GM23338 (cell line): ENCODE data around the gene BNC2. TPM values are rescaled to one million over a fixed set of nuclear protein-coding genes. Genes with fewer than 3 reads are reported as not detected.

Experiments used
- ATAC-seq: fragments of 200-7000 bp; cut with Tn5 transposase; 3 replicates; pipeline ENCODE4 v1.9.1; 2020
- DNase-seq: peaks from one replicate; pipeline ENCODE4 v3.0.0-alpha.2; 2015; ENCODE audit warnings: low spot score
- H2AFZ ChIP-seq: fragments of 200-600 bp; sonication (generic); 2 replicates; pipeline ENCODE4 v1.8.0; 2016; ENCODE audit warnings: antibody characterized with exemption, mild to moderate bottlenecking, moderate library complexity
- H3F3A ChIP-seq: fragments of 200-600 bp; sonication (generic); replicated peaks from 2 replicates; pipeline ENCODE4 v1.8.0; 2017; ENCODE audit warnings: antibody characterized with exemption, mixed run types, low read depth
- H3K27ac ChIP-seq: fragments of 200-600 bp; sonication (generic); 2 replicates; pipeline ENCODE4 v1.6.1; 2016; ENCODE audit warnings: low read depth
- H3K27me3 ChIP-seq: fragments of 200-600 bp; sonication (generic); 2 replicates; pipeline ENCODE4 v1.8.0; 2016; ENCODE audit warnings: mild to moderate bottlenecking, mixed run types, moderate library complexity; ENCODE audit not compliant: insufficient read depth
- H3K36me3 ChIP-seq: fragments of 200-600 bp; sonication (generic); 2 replicates; pipeline ENCODE4 v1.8.0; 2016; ENCODE audit warnings: mild to moderate bottlenecking; ENCODE audit not compliant: insufficient read depth
- H3K4me1 ChIP-seq: fragments of 200-600 bp; sonication (generic); 2 replicates; pipeline ENCODE4 v1.8.0; 2016; ENCODE audit warnings: mild to moderate bottlenecking, moderate library complexity; ENCODE audit not compliant: insufficient read depth
- H3K4me2 ChIP-seq: fragments of 200-600 bp; sonication (generic); 2 replicates; pipeline ENCODE4 v1.7.1; 2017; ENCODE audit warnings: mixed run types
- H3K4me3 ChIP-seq: fragments of 200-600 bp; sonication (generic); 2 replicates; pipeline ENCODE4 v1.6.1; 2016; ENCODE audit warnings: mixed run types
- H3K79me2 ChIP-seq: fragments of 200-600 bp; sonication (generic); replicated peaks from 2 replicates; pipeline ENCODE4 v1.8.0; 2017; ENCODE audit warnings: mild to moderate bottlenecking; ENCODE audit not compliant: insufficient read depth
- H3K9me2 ChIP-seq: fragments of 200-600 bp; sonication (generic); 2 replicates; pipeline ENCODE4 v1.8.0; 2017; ENCODE audit not compliant: insufficient read depth
- H4K20me1 ChIP-seq: fragments of 200-600 bp; sonication (generic); replicated peaks from 2 replicates; pipeline ENCODE4 v1.8.0; 2017; ENCODE audit warnings: mild to moderate bottlenecking; ENCODE audit not compliant: insufficient read depth
- H3K27ac Mint-ChIP-seq: 2 replicates; pipeline ENCODE4 v1.8.0; 2020; ENCODE audit warnings: inconsistent platforms, mild to moderate bottlenecking, moderate library complexity, mixed read lengths
- H3K27me3 Mint-ChIP-seq: 3 replicates; pipeline ENCODE4 v1.8.0; 2022; ENCODE audit warnings: low read depth, mild to moderate bottlenecking, moderate library complexity, mixed read lengths, inconsistent platforms; ENCODE audit not compliant: insufficient read depth, poor library complexity
- H3K36me3 Mint-ChIP-seq: 3 replicates; pipeline ENCODE4 v1.8.0; 2021; ENCODE audit warnings: low read depth, mild to moderate bottlenecking, inconsistent platforms, moderate library complexity, mixed read lengths
- H3K4me1 Mint-ChIP-seq: 3 replicates; pipeline ENCODE4 v1.8.0; 2020; ENCODE audit warnings: mild to moderate bottlenecking, inconsistent platforms, mixed read lengths
- H3K4me3 Mint-ChIP-seq: 3 replicates; pipeline ENCODE4 v1.8.0; 2021; ENCODE audit warnings: moderate library complexity, mild to moderate bottlenecking, inconsistent platforms, mixed read lengths
- H3K9me3 Mint-ChIP-seq: 3 replicates; pipeline ENCODE4 v1.8.0; 2020; ENCODE audit warnings: moderate library complexity, mild to moderate bottlenecking, inconsistent platforms, mixed read lengths
- EZH2phosphoT487 ChIP-seq: fragments of 200-600 bp; sonication (generic); IDR thresholded peaks from one replicate; pipeline ENCODE4 v1.8.1; 2018; ENCODE audit warnings: antibody characterized with exemption; ENCODE audit not compliant: unreplicated experiment
- JUNB ChIP-seq: IDR thresholded peaks from one replicate; pipeline ENCODE4 v1.6.1; 2016; ENCODE audit warnings: antibody characterized with exemption; ENCODE audit not compliant: unreplicated experiment
- NANOG ChIP-seq: IDR thresholded peaks from 2 replicates; pipeline ENCODE4 v1.6.1; 2016; ENCODE audit warnings: antibody characterized with exemption, borderline replicate concordance
- STAT1 ChIP-seq: IDR thresholded peaks from one replicate; pipeline ENCODE4 v1.6.1; 2016; ENCODE audit warnings: antibody characterized with exemption; ENCODE audit not compliant: unreplicated experiment
- polyA plus RNA-seq: library from polyadenylated mRNA; unstranded; fragments of >200 nt; fragmentation: Nextera tagmentation; extraction: Ambion mirVana; gene quantifications from 2 replicates; pipeline ENCODE4 v1.2.1, GENCODE V29; 2016
- total RNA-seq: library from RNA; depleted of rRNA; stranded (reverse); fragments of >200 nt; shearing (Covaris generic); gene quantifications from 2 replicates; pipeline ENCODE4 v1.2.3, GENCODE V29; 2014
- TF ChIP-seq, protein P1 (sequence below): fragments of 250-450 bp; sonication (Bioruptor Pico); IDR thresholded peaks from 2 replicates; pipeline ENCODE4 v1.5.0; 2020; ENCODE audit warnings: mild to moderate bottlenecking, moderate library complexity
- TF ChIP-seq, protein P2 (sequence below): IDR thresholded peaks from one replicate; pipeline ENCODE4 v1.6.1; 2018; ENCODE audit warnings: antibody characterized with exemption; ENCODE audit not compliant: unreplicated experiment

Gene BNC2
- total and polyA plus RNA-seq, 2 experiments from 2014 or later, result 12.7 to 13.2 TPM

DNA sequence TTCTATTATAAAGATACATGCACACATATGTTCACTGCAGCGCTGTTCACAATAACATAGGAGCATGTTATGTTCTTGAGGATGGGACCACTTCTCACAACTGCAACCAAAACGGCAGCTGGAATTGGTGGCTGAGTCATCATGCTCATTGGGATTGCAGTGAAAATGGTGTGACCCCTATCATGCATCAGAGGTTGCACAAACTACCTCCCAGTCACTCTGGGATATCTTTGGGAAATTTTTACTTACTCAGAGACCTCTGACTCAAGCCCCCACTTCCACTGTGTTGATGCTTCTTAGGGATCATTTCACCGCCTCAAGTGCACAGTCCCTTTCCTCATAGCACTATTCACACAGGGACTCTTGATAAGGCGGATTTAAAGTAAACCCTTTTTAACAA is 474.1 kb downstream of the BNC2 start (continued):
- TF ChIP-seq, protein P1, sequence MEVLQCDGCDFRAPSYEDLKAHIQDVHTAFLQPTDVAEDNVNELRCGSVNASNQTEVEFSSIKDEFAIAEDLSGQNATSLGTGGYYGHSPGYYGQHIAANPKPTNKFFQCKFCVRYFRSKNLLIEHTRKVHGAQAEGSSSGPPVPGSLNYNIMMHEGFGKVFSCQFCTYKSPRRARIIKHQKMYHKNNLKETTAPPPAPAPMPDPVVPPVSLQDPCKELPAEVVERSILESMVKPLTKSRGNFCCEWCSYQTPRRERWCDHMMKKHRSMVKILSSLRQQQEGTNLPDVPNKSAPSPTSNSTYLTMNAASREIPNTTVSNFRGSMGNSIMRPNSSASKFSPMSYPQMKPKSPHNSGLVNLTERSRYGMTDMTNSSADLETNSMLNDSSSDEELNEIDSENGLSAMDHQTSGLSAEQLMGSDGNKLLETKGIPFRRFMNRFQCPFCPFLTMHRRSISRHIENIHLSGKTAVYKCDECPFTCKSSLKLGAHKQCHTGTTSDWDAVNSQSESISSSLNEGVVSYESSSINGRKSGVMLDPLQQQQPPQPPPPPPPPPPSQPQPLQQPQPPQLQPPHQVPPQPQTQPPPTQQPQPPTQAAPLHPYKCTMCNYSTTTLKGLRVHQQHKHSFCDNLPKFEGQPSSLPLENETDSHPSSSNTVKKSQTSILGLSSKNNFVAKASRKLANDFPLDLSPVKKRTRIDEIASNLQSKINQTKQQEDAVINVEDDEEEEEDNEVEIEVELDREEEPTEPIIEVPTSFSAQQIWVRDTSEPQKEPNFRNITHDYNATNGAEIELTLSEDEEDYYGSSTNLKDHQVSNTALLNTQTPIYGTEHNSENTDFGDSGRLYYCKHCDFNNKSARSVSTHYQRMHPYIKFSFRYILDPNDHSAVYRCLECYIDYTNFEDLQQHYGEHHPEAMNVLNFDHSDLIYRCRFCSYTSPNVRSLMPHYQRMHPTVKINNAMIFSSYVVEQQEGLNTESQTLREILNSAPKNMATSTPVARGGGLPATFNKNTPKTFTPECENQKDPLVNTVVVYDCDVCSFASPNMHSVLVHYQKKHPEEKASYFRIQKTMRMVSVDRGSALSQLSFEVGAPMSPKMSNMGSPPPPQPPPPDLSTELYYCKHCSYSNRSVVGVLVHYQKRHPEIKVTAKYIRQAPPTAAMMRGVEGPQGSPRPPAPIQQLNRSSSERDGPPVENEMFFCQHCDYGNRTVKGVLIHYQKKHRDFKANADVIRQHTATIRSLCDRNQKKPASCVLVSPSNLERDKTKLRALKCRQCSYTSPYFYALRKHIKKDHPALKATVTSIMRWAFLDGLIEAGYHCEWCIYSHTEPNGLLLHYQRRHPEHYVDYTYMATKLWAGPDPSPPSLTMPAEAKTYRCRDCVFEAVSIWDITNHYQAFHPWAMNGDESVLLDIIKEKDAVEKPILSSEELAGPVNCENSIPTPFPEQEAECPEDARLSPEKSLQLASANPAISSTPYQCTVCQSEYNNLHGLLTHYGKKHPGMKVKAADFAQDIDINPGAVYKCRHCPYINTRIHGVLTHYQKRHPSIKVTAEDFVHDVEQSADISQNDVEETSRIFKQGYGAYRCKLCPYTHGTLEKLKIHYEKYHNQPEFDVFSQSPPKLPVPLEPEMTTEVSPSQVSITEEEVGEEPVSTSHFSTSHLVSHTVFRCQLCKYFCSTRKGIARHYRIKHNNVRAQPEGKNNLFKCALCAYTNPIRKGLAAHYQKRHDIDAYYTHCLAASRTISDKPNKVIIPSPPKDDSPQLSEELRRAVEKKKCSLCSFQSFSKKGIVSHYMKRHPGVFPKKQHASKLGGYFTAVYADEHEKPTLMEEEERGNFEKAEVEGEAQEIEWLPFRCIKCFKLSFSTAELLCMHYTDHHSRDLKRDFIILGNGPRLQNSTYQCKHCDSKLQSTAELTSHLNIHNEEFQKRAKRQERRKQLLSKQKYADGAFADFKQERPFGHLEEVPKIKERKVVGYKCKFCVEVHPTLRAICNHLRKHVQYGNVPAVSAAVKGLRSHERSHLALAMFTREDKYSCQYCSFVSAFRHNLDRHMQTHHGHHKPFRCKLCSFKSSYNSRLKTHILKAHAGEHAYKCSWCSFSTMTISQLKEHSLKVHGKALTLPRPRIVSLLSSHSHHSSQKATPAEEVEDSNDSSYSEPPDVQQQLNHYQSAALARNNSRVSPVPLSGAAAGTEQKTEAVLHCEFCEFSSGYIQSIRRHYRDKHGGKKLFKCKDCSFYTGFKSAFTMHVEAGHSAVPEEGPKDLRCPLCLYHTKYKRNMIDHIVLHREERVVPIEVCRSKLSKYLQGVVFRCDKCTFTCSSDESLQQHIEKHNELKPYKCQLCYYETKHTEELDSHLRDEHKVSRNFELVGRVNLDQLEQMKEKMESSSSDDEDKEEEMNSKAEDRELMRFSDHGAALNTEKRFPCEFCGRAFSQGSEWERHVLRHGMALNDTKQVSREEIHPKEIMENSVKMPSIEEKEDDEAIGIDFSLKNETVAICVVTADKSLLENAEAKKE (CRISPR knock-in tag), result no peak
- TF ChIP-seq STAT1, result no peak
- no peak for TF ChIP-seq NANOG
- TF ChIP-seq, protein P2, sequence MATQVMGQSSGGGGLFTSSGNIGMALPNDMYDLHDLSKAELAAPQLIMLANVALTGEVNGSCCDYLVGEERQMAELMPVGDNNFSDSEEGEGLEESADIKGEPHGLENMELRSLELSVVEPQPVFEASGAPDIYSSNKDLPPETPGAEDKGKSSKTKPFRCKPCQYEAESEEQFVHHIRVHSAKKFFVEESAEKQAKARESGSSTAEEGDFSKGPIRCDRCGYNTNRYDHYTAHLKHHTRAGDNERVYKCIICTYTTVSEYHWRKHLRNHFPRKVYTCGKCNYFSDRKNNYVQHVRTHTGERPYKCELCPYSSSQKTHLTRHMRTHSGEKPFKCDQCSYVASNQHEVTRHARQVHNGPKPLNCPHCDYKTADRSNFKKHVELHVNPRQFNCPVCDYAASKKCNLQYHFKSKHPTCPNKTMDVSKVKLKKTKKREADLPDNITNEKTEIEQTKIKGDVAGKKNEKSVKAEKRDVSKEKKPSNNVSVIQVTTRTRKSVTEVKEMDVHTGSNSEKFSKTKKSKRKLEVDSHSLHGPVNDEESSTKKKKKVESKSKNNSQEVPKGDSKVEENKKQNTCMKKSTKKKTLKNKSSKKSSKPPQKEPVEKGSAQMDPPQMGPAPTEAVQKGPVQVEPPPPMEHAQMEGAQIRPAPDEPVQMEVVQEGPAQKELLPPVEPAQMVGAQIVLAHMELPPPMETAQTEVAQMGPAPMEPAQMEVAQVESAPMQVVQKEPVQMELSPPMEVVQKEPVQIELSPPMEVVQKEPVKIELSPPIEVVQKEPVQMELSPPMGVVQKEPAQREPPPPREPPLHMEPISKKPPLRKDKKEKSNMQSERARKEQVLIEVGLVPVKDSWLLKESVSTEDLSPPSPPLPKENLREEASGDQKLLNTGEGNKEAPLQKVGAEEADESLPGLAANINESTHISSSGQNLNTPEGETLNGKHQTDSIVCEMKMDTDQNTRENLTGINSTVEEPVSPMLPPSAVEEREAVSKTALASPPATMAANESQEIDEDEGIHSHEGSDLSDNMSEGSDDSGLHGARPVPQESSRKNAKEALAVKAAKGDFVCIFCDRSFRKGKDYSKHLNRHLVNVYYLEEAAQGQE, result no peak

DNA sequence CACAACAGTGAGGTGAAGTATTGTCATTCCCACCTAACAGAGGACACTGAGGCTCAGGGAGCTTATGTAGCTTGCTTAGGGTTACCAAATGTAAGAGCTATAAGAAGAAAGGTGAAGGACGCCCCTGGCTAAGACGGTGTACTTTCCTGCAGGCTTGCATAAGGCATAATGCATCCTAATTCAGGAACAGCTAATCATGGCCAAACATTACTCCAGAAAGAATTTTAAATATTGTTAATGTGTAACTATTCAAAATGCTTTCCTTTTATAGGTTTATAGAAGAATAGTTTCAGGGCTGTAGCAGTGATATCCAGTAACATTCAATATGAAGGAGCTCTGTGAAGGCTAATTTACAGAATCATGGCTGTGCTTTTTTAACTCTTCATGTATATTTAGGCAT is 479.1 kb downstream of the BNC2 start:
- no peak for DNase-seq
- H3K27ac ChIP-seq, result no peak overlapping the region
- no peak overlapping the region for H3K4me3 ChIP-seq
- no peaks in the 10 kb centered on the region for H4K20me1 ChIP-seq
- H3K27me3 Mint-ChIP-seq, result peaks cover 1% of the 10 kb centered on the region
- H3F3A ChIP-seq, result no peaks in the 10 kb centered on the region
- no peak for ATAC-seq
- no peaks in the 10 kb centered on the region for H3K36me3 ChIP-seq
- H3K9me2 ChIP-seq, result peaks cover 17% of the 10 kb centered on the region
- H3K4me1 Mint-ChIP-seq, result no peaks in the 10 kb centered on the region; the same call in 2 of the 3 replicates
- H3K9me3 Mint-ChIP-seq, result peaks cover 3% of the 10 kb centered on the region; the same call in 2 of the 3 replicates
- no peaks in the 10 kb centered on the region for H3K79me2 ChIP-seq
- no peaks in the 10 kb centered on the region for H3K4me1 ChIP-seq
- no peak overlapping the region for H3K4me2 ChIP-seq
- no peaks in the 10 kb centered on the region for H3K27me3 ChIP-seq
- H3K4me3 Mint-ChIP-seq, result no peak overlapping the region
- no peaks in the 10 kb centered on the region; the same call in 2 of the 3 replicates for H3K36me3 Mint-ChIP-seq
- H2AFZ ChIP-seq, result no peak overlapping the region
- H3K27ac Mint-ChIP-seq, result no peak overlapping the region
- TF ChIP-seq, protein P1 (CRISPR knock-in tag), result no peak
- TF ChIP-seq EZH2phosphoT487, result no peak
- no peak for TF ChIP-seq JUNB
